ENCODE results near the gene CRYGN.

- TF ChIP-seq CTCF (IDR thresholded peaks at IDR 0.05; ENCODE audit: poor library complexity): no peak
- TF ChIP-seq EZH2 (IDR thresholded peaks at IDR 0.05; ENCODE audit: borderline replicate concordance): no peak
- TF ChIP-seq EZH2phosphoT487 (IDR thresholded peaks at IDR 0.05; ENCODE audit: low read depth, severe bottlenecking, unreplicated experiment): no peak
Observed at GRCh38 chr7:151388007-151388297, 52.0 kb downstream of the CRYGN start.

Measured in hepatocyte (in vitro differentiated cells).